GM18507 (cell line): ENCODE data around the gene RMND5B.

Experiments
- DNase-seq: peaks from one replicate; pipeline ENCODE4 v3.0.0; 2011; ENCODE audit warnings: low read depth; ENCODE audit not compliant: insufficient read length; ENCODE audit errors: extremely low spot score
- FAIRE-seq: peaks from 2 replicates; lab custom pipeline; 2011; peaks lifted over from hg19 to GRCh38; lab: Jason Lieb, UNC

Gene RMND5B

DNA sequence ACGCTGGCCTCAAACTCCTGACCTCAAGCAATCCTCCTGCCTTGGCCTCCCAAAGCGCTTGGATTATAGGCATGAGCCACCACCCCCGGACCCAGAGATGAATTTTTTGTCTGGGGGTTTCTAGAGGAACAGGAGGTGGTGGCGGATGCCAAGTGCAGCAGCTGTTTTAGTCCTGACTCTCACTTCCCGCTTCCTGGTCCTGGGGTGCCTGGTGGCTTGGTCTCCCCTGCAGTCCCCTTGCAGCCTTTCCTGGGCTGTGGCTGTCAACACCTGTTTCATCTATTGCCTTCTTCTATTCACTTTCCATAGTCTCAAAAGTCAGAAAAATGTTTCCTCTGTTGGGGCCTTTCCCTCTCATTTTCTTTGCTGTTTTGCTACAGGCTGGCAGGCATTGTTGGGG is 29.4 kb downstream of the RMND5B start:
- no peak for FAIRE-seq

GRCh38 chr5:178162481-178162880 is 31.7 kb downstream of the RMND5B start:
- no peak for DNase-seq
- FAIRE-seq = no peak

More for the DNA sequence above, 29.4 kb downstream of the RMND5B start:
- DNase-seq = no peak

- DNase-seq (peak; percentile 84), FAIRE-seq (peak; percentile 93)
These were observed 33.2 kb downstream of the RMND5B start for GRCh38 chr5:178163772-178164735.

- DNase-seq (no peak), FAIRE-seq (no peak)
These were observed 34.8 kb downstream of the RMND5B start for GRCh38 chr5:178165581-178165980.

GRCh38 chr5:178170455-178170854 is 39.6 kb downstream of the RMND5B start:
- DNase-seq (no peak), FAIRE-seq (no peak)

DNA sequence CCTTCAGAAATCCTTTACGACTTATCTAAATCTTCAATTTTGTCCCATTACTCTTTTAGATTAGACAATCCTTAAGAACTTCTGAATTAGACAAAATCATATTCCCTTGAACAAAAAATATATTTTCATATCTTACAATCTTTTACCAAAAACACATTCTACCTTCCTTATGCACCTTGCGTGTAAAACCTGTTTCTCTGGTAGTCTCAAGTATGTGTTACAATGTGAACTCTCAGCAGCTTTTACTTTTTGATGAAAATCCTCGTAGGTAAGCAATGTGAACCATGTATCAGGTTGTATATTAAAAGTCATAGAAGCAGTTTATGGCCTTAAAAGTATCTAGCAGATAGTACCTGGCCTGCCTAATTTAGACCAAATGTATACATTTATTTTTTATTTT is 43.6 kb downstream of the RMND5B start:
- FAIRE-seq (no peak), DNase-seq (no peak)

DNA sequence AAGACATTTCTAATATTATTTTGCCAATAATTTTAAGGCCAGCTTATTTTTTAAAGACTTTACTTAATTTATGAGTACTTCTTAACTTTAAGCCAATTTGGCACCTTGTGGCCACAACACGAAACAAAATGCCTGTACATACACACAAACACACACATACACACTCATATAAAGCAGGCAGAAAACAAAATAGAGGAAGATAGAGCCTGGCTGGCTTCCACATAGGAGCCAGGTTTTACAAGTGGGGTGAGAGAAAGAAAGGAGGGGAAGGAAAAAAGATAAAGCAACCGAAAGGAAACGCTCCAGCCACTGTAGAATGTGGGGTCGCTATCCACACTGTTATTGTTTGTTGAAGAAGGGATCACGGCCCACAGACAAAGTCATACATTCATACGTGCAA is 46.0 kb downstream of the RMND5B start:
- FAIRE-seq (no peak), DNase-seq (no peak)

- DNase-seq = no peak
- FAIRE-seq = no peak
These were observed 46.8 kb downstream of the RMND5B start for GRCh38 chr5:178177569-178177968.

GRCh38 chr5:178180141-178180863 is 49.5 kb downstream of the RMND5B start:
- DNase-seq = no peak
- FAIRE-seq = no peak

DNA sequence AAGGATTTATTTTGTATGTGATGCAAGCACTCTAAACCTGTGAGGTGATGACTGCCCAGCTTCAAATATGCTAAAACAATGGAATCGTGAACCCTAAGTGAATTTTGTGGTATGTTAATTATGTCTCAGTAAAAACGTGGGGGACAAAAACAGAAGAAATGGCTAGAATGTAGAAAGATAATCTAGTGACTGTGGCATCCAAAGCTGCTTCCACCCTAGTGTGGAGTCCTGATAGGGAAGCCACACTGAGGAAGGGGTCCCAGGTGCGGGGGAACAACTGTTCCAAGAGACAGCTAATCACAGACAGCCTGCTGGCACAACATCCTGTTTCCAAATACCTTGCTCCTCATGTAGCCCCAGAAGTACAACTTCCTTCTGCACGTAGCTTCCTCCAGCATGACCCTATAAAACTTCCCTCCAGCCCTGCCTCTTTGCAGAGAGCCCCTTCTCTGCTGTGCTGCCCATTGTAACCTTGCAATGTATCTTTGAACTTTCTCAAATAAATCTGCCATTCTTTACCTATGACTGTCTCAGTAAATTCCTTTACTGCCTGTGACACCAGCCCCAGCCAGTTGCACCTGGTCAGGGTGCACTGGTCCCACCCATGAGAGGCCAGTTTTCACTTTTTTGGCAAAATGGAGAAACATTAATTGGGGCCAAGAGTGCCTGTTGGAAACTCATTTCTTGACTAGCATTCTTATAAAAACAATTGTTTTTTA is 51.5 kb downstream of the RMND5B start:
- no peak for DNase-seq
- FAIRE-seq = no peak

GRCh38 chr5:178186427-178186826 is 55.6 kb downstream of the RMND5B start:
- DNase-seq = no peak
- no peak for FAIRE-seq

DNA sequence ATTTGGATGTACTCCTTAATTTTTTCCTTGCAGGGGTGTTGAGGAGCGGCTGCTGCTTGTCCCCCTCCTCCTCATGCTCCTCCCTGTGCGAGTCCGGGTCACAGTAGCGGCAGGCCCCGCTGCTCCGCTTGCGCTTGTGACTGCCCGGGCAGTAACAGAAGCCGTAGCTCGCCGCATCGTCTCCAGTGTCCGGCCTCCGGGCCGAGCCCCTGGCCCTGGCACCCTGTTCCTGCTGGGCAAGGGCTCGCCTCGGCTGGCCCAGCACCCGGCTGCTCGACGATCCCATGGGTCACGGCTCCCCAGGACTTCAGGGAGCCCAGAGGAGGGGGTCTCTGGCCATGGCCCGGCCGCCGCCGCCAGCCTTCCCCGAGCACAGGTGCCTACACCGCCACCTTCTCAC is 56.2 kb downstream of the RMND5B start, which contains the start of gene GMCL2:
Gene GMCL2, minus strand, starts transcription at position 358 of the 400 bp plus-strand sequence. Its CDS starts 72 bp downstream, at position 286.
- FAIRE-seq = no peak
- no peak for DNase-seq

DNA sequence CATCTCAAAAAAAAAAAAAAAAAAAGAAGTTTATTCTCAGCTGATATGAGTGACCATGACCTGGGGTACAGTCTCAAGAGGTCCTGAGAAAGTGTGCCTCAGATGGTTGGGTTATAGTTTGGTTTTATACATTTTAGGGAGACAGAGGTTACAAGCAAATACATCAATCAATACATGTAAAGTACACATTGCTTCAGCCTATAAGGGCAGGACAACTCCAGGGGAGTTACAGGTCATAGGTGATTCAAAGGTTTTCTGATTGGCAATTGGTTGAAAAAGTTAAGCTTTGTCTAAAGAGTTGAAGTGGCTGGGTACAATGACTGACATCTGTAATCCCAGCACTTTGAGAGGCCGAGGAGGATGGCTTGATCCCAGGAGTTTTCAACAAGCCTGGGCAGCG is 58.6 kb downstream of the RMND5B start:
- FAIRE-seq (no peak), DNase-seq (no peak)

- DNase-seq (no peak), FAIRE-seq (no peak)
These were observed 60.8 kb downstream of the RMND5B start for GRCh38 chr5:178191661-178192060.

DNA sequence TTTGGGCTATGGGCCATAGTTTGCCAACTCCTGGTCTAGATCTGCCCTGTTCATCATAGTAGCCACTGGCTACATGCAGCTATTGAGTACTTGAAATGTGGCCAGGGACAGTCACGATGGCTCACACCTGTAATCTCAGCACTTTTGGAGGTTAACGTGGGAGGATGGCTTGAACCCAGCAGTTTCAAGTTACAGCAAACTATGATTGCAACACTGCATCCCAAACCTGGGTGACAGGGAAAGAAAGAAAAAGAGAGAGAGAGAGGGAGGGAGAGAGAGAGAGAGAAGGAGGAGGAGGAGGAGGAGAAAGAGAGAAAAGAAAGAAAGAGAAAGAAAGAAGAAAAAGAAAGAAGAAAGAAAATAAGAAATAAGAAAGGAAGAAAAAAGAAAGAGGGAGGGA is 61.4 kb downstream of the RMND5B start:
- no peak for DNase-seq

GRCh38 chr5:178192787-178193186 is 62.0 kb downstream of the RMND5B start:
- FAIRE-seq = no peak
- no peak for DNase-seq

More for the DNA sequence above, 61.4 kb downstream of the RMND5B start:
- no peak for FAIRE-seq

GRCh38 chr5:178193251-178193809 is 62.5 kb downstream of the RMND5B start:
- DNase-seq (no peak), FAIRE-seq (no peak)

GRCh38 chr5:178194026-178194425 is 63.2 kb downstream of the RMND5B start:
- no peak for DNase-seq
- no peak for FAIRE-seq

GRCh38 chr5:178196281-178196812 is 65.5 kb downstream of the RMND5B start:
- DNase-seq = no peak
- no peak for FAIRE-seq
